HepG2 (cell line): ENCODE measurements around the gene CCDC183. TPM values are rescaled to one million over a fixed set of nuclear protein-coding genes. Genes with fewer than 3 reads are reported as not detected.
A peak's percentile ranks its signal among the peaks of the same experiment; 100 is the strongest.
"Not testable (repeated sequence)": the region's sequence is repeated elsewhere in the genome, so short reads cannot be mapped to it uniquely, and the experiment has no call there.

Experiments
- DPF2 ChIP-seq: sonication (generic); formaldehyde crosslinking; IDR thresholded peaks from 2 replicates; pipeline ENCODE4 v1.4.0; 2020; ENCODE audit warnings: mild to moderate bottlenecking, low read depth, missing genetic modification reagents, borderline replicate concordance
- KDM2A ChIP-seq: sonication (generic); formaldehyde crosslinking; IDR thresholded peaks from 2 replicates; pipeline ENCODE4 v1.4.0; 2020; ENCODE audit warnings: low read depth, missing genetic modification reagents, borderline replicate concordance
- NAIF1 ChIP-seq: sonication (generic); formaldehyde crosslinking; IDR thresholded peaks from 2 replicates; pipeline ENCODE4 v1.5.0; 2020; ENCODE audit warnings: mild to moderate bottlenecking, missing genetic modification reagents, borderline replicate concordance
- POLR2AphosphoS5 ChIP-seq: IDR thresholded peaks from 2 replicates; pipeline ENCODE4 v1.6.1; 2012; ENCODE audit warnings: low read depth, low read length
- REST ChIP-seq, 2 experiments: IDR thresholded peaks; 2 replicates each; pipeline ENCODE4 v1.6.1; 2011 to 2012; ENCODE audit warnings: low read length in 2 of 2, borderline replicate concordance in 1 of 2, low read depth in 1 of 2, mild to moderate bottlenecking in 1 of 2, moderate library complexity in 1 of 2
- SOX13 ChIP-seq, 3 experiments: fragments of 450-650 bp in 1 of 3; sonication (generic) in 1 of 3; formaldehyde crosslinking in 1 of 3; IDR thresholded peaks in 2 of 3; conservative IDR thresholded peaks in 1 of 3; 2 replicates each; pipeline versions ENCODE4 v1.5.0 to v1.6.1; 2016 to 2020; ENCODE audit warnings: antibody characterized with exemption in 1 of 3, mild to moderate bottlenecking in 1 of 3, missing compliant biosample characterization in 1 of 3, missing genetic modification reagents in 1 of 3, moderate library complexity in 1 of 3
- YEATS2 ChIP-seq: sonication (generic); formaldehyde crosslinking; IDR thresholded peaks from 2 replicates; pipeline ENCODE4 v1.4.0; 2020; ENCODE audit warnings: missing genetic modification reagents, borderline replicate concordance
- YEATS4 ChIP-seq: sonication (generic); formaldehyde crosslinking; IDR thresholded peaks from 2 replicates; pipeline ENCODE4 v1.4.0; 2020; ENCODE audit warnings: missing genetic modification reagents, borderline replicate concordance
- ZFP91 ChIP-seq: sonication (generic); formaldehyde crosslinking; IDR thresholded peaks from 2 replicates; pipeline ENCODE4 v1.9.0; 2022; ENCODE audit warnings: missing genetic modification reagents, mild to moderate bottlenecking, borderline replicate concordance
- ZNF18 ChIP-seq: sonication (generic); formaldehyde crosslinking; IDR thresholded peaks from 2 replicates; pipeline ENCODE4 v1.8.0; 2022; ENCODE audit warnings: mild to moderate bottlenecking, missing genetic modification reagents; ENCODE audit not compliant: insufficient replicate concordance
- ZNF558 ChIP-seq: sonication (generic); formaldehyde crosslinking; IDR thresholded peaks from 2 replicates; pipeline ENCODE4 v1.9.0; 2022; ENCODE audit warnings: mild to moderate bottlenecking, missing genetic modification reagents, borderline replicate concordance
- ZNF609 ChIP-seq: sonication (generic); formaldehyde crosslinking; IDR thresholded peaks from 2 replicates; pipeline ENCODE4 v1.4.0; 2020; ENCODE audit warnings: mild to moderate bottlenecking, missing genetic modification reagents, borderline replicate concordance
- ZSCAN12 ChIP-seq: sonication (generic); formaldehyde crosslinking; IDR thresholded peaks from 2 replicates; pipeline ENCODE4 v1.9.0; 2021; ENCODE audit warnings: mild to moderate bottlenecking, missing genetic modification reagents
- polyA plus RNA-seq, 8 experiments: library from polyadenylated mRNA; depleted of rRNA in 3 of 8; stranded (reverse) in 7 of 8; unstranded in 1 of 8; fragments of >200 nt; fragmentation: Illumina TruSeq in 4 of 8; extraction: Trizol in 4 of 8; gene quantifications; 2 replicates each; pipeline versions ENCODE4 v1.2.1 to v1.2.3, GENCODE V29; 2011 to 2016; ENCODE audit warnings: low read depth in 4 of 8, missing spikeins in 1 of 8, mixed read lengths in 1 of 8; ENCODE audit not compliant: insufficient read depth in 1 of 8
- total RNA-seq, 5 experiments: library from RNA; depleted of rRNA; stranded (reverse); fragments of >200 nt; fragmentation: Illumina TruSeq; extraction: Trizol; gene quantifications; 2 replicates each; pipeline ENCODE4 v1.2.3, GENCODE V29; 2016; ENCODE audit warnings: low read depth in 1 of 5

CCDC183 gene
- total and polyA plus RNA-seq, 2 of the 13 experiments (the other 11 are each of a cell fraction or from before 2014, with no cell fraction given) = 5.0 to 66.4 TPM

- TF ChIP-seq ZNF609 (CRISPR knock-in tag) (peak; percentile 84), ZFP91 (CRISPR knock-in tag) (peak; percentile 53; the same call in 1 of the 2 replicates), KDM2A (CRISPR knock-in tag) (peak; percentile 32; the same call in 1 of the 2 replicates), SOX13 (CRISPR knock-in tag; conservative IDR thresholded peaks at IDR 0.05 in 1 of 2, IDR thresholded peaks at IDR 0.05 in 1 of 2) (peak in 1 of 2 experiments; percentile 12; a peak in 1 of 4 replicates), YEATS2 (CRISPR knock-in tag) (peak; percentile 8; the same call in 1 of the 2 replicates), ZNF18 (CRISPR knock-in tag) (peak; percentile 75), NAIF1 (CRISPR knock-in tag) (peak; percentile 56), ZSCAN12 (peak; percentile 57; the same call in 1 of the 2 replicates), YEATS4 (CRISPR knock-in tag) (peak; percentile 73; the same call in 1 of the 2 replicates), REST (IDR thresholded peaks at IDR 0.05; ENCODE audit: borderline replicate concordance in 1 of 2, low read depth in 1 of 2, low read length in 2 of 2) (0 out of 4 replicates have a peak, but pooled peaks of 1 of the 2 experiments have one; percentile 11), POLR2AphosphoS5 (peak; percentile 71), DPF2 (CRISPR knock-in tag) (0 out of 2 replicates have a peak, but pooled peaks have one; percentile 62), ZNF558 (CRISPR knock-in tag) (0 out of 2 replicates have a peak, but pooled peaks have one; percentile 20)
- TF ChIP-seq SOX13 (IDR thresholded peaks at IDR 0.05) = not testable (repeated sequence)
Observed at GRCh38 chr9:136788644-136789522, 7.3 kb upstream of the CCDC183 start (continued).
